Endothelial cell (in vitro differentiated cells): ENCODE measurements around the gene ANTXR1. TPM values are rescaled to one million over a fixed set of nuclear protein-coding genes. Genes with fewer than 3 reads are reported as not detected.

Experiments
- DNase-seq: peaks from one replicate; pipeline ENCODE4 v3.0.0; 2021; ENCODE audit warnings: low spot score
- H3K27ac Mint-ChIP-seq: one replicate; pipeline ENCODE4 v1.8.0; 2021; ENCODE audit warnings: mixed read lengths, inconsistent platforms; ENCODE audit not compliant: unreplicated experiment
- H3K27me3 Mint-ChIP-seq: one replicate; pipeline ENCODE4 v1.8.0; 2021; ENCODE audit warnings: mild to moderate bottlenecking, moderate library complexity, mixed read lengths, inconsistent platforms; ENCODE audit not compliant: unreplicated experiment
- H3K36me3 Mint-ChIP-seq: one replicate; pipeline ENCODE4 v1.8.0; 2021; ENCODE audit warnings: mild to moderate bottlenecking, low read depth, mixed read lengths, inconsistent platforms; ENCODE audit not compliant: unreplicated experiment
- H3K4me1 Mint-ChIP-seq: one replicate; pipeline ENCODE4 v1.8.0; 2021; ENCODE audit warnings: mild to moderate bottlenecking, mixed read lengths, inconsistent platforms; ENCODE audit not compliant: unreplicated experiment
- H3K4me3 Mint-ChIP-seq: one replicate; pipeline ENCODE4 v1.8.0; 2021; ENCODE audit warnings: mild to moderate bottlenecking, mixed read lengths, inconsistent platforms; ENCODE audit not compliant: unreplicated experiment
- H3K9me3 Mint-ChIP-seq: one replicate; pipeline ENCODE4 v1.8.0; 2021; ENCODE audit warnings: mixed read lengths, inconsistent platforms; ENCODE audit not compliant: unreplicated experiment
- total RNA-seq: library from RNA; stranded (reverse); fragmentation: NEBNext Ultra II Directional; extraction: Animal tissue kit (Norgen Biotek cat#: 25700); gene quantifications from one replicate; pipeline ENCODE4 v1.2.1, GENCODE V29; 2021; ENCODE audit not compliant: unreplicated experiment
- TF ChIP-seq, protein P1 (sequence below): fragments of 200-600 bp; sonication (generic); IDR thresholded peaks from one replicate; pipeline ENCODE4 v1.5.0; 2021; ENCODE audit warnings: antibody characterized with exemption; ENCODE audit not compliant: unreplicated experiment

Gene ANTXR1
- total RNA-seq, 1 donor from 2014 or later = 7.5 TPM

DNA sequence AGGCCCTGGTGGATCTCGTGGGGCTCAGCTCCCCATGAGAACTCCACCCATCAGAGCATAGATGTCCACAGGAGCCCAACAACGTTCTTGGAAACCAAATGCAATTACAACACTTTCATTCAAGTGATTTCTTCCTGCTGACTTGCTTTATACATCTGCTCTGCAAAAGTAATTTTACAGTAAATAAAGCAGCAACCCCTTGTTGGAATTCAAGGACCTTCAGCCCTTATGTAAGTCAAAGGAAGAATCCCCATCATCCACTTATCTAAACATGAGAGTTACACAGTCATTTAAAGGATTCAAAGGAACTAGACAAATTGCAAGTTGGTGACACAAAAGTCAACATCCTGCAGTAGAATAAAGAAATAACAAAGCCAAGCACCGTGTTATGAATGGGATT, 17.1 kb upstream of the ANTXR1 start:
- no peak for DNase-seq
- TF ChIP-seq, protein P1, sequence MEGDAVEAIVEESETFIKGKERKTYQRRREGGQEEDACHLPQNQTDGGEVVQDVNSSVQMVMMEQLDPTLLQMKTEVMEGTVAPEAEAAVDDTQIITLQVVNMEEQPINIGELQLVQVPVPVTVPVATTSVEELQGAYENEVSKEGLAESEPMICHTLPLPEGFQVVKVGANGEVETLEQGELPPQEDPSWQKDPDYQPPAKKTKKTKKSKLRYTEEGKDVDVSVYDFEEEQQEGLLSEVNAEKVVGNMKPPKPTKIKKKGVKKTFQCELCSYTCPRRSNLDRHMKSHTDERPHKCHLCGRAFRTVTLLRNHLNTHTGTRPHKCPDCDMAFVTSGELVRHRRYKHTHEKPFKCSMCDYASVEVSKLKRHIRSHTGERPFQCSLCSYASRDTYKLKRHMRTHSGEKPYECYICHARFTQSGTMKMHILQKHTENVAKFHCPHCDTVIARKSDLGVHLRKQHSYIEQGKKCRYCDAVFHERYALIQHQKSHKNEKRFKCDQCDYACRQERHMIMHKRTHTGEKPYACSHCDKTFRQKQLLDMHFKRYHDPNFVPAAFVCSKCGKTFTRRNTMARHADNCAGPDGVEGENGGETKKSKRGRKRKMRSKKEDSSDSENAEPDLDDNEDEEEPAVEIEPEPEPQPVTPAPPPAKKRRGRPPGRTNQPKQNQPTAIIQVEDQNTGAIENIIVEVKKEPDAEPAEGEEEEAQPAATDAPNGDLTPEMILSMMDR = no peak
- peaks cover 2% of the 10 kb centered on the region for H3K27me3 Mint-ChIP-seq
- no peaks in the 10 kb centered on the region for H3K36me3 Mint-ChIP-seq
- H3K9me3 Mint-ChIP-seq = no peaks in the 10 kb centered on the region
- H3K4me3 Mint-ChIP-seq = no peak overlapping the region
- no peaks in the 10 kb centered on the region for H3K4me1 Mint-ChIP-seq
- H3K27ac Mint-ChIP-seq = no peak overlapping the region

DNA sequence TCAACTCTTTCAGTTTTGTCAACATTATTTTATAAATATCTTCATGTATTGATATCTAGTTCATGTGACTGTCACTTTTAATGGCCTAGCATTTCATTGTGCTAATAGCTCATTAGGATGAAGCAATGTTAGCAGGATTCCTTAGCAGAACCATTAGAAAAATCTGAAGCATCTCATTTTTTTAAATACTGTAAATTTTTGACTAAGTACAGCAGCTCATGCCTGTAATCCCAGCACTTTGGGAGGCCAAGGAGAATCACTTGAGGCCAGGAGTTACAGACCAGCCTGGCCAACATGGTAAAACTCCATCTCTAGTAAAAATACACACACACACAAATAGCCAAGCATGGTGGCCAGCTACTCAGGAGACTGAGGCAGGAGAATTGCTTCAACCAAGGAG, 15.6 kb upstream of the ANTXR1 start:
- H3K4me1 Mint-ChIP-seq = no peaks in the 10 kb centered on the region
- H3K27ac Mint-ChIP-seq = no peak overlapping the region
- no peak for DNase-seq
- no peak overlapping the region for H3K4me3 Mint-ChIP-seq
- TF ChIP-seq, protein P1 = no peak
- H3K27me3 Mint-ChIP-seq = peaks cover 2% of the 10 kb centered on the region
- no peaks in the 10 kb centered on the region for H3K36me3 Mint-ChIP-seq
- no peaks in the 10 kb centered on the region for H3K9me3 Mint-ChIP-seq

DNA sequence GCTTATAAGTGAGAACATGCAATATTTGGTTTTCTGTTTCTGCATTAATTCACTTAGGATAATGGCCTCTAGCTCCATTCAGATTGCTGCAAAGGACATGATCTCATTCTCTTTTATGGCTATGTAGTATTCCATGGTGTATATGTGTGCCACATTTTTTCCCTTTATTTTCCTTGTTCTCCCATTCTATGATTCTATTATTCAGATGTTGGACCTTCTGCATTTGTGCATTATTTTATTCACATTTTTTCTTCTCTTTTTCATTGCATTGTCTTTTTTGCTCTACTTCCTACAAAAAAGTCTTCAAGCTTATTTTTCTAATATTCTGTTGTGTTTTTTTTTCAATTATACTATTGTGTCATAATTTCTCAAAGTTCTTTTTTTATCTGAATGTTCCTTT, 11.1 kb upstream of the ANTXR1 start:
- TF ChIP-seq, protein P1 = no peak
- H3K27ac Mint-ChIP-seq = no peak overlapping the region
- H3K4me1 Mint-ChIP-seq = no peaks in the 10 kb centered on the region
- no peak overlapping the region for H3K4me3 Mint-ChIP-seq
- no peaks in the 10 kb centered on the region for H3K9me3 Mint-ChIP-seq
- no peaks in the 10 kb centered on the region for H3K36me3 Mint-ChIP-seq
- DNase-seq = no peak
- no peaks in the 10 kb centered on the region for H3K27me3 Mint-ChIP-seq

DNA sequence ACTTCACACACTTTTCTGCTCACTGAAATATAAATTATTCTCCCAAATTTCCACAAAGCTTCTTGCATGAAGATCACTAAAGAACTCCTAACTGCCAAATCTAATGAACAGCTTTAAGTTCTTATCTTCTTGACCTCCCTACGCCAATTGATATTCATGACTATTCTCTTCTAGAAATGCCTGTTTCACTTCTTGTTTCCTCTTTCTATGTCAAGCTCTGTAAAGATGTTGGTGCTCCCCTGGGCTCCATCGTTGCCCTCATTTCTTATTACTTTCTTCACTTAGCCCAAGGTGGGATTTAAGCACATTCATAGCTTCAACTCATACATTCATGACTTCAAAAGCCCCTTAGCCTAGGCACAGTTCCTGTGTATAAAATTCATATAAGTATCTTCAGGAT, 9.2 kb upstream of the ANTXR1 start:
- H3K4me1 Mint-ChIP-seq = no peaks in the 10 kb centered on the region
- TF ChIP-seq, protein P1 = no peak
- H3K36me3 Mint-ChIP-seq = no peaks in the 10 kb centered on the region
- DNase-seq = no peak
- H3K9me3 Mint-ChIP-seq = no peaks in the 10 kb centered on the region
- no peak overlapping the region for H3K27ac Mint-ChIP-seq
- H3K4me3 Mint-ChIP-seq = no peak overlapping the region
- H3K27me3 Mint-ChIP-seq = no peaks in the 10 kb centered on the region

DNA sequence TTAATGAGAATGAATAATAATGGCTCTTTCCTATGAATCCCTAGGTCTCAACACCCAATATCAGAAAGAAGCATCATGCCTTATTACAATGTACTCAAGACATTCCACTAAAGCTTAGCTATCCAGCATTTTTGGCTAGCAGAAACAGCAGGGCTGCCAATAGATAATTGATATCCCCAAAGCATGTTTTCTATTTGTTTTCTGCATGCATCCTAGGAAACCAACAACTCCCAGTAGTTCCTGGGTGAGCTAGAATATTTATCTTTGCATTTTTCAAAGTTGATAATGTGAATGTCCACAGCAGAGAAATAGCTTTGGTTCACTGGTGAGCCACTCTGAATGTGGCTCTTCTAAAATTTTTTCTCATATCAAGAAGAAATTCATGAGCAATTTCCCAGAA, 5.8 kb upstream of the ANTXR1 start:
- no peak overlapping the region for H3K27ac Mint-ChIP-seq
- H3K36me3 Mint-ChIP-seq = no peaks in the 10 kb centered on the region
- H3K9me3 Mint-ChIP-seq = no peaks in the 10 kb centered on the region
- no peak overlapping the region for H3K4me3 Mint-ChIP-seq
- DNase-seq = no peak
- peaks cover 2% of the 10 kb centered on the region for H3K27me3 Mint-ChIP-seq
- H3K4me1 Mint-ChIP-seq = peaks cover 10% of the 10 kb centered on the region
- TF ChIP-seq, protein P1 = no peak
